ENCODE results near the gene EDDM3A. TPM values are rescaled to one million over a fixed set of nuclear protein-coding genes. Genes with fewer than 3 reads are reported as not detected.
A peak's percentile ranks its signal among the peaks of the same experiment; 100 is the strongest.

The EDDM3A gene
- total RNA-seq, 4 donors from 2014 or later, result not detected

DNA sequence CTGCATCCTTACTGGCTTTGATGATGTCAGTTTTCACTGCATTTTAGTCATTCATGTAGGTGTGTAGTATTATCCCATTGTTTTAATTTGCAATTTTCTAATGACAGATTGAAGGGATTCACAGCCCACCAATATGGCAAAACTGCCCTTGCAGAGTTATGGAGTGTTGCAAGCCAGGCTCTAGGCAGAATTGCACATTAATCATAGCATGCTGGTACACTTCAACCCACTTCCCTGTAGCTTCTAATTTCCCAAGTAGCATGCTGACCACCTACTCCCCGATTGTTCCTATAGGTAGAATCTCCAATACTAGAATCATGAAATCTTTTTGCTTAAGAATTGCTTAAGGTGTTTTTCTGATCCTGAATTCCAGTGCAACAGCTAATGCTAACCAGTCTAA lies 30.2 kb downstream of the EDDM3A start:
- TF ChIP-seq, protein P1, sequence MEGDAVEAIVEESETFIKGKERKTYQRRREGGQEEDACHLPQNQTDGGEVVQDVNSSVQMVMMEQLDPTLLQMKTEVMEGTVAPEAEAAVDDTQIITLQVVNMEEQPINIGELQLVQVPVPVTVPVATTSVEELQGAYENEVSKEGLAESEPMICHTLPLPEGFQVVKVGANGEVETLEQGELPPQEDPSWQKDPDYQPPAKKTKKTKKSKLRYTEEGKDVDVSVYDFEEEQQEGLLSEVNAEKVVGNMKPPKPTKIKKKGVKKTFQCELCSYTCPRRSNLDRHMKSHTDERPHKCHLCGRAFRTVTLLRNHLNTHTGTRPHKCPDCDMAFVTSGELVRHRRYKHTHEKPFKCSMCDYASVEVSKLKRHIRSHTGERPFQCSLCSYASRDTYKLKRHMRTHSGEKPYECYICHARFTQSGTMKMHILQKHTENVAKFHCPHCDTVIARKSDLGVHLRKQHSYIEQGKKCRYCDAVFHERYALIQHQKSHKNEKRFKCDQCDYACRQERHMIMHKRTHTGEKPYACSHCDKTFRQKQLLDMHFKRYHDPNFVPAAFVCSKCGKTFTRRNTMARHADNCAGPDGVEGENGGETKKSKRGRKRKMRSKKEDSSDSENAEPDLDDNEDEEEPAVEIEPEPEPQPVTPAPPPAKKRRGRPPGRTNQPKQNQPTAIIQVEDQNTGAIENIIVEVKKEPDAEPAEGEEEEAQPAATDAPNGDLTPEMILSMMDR (IDR thresholded peaks at IDR 0.05), result no peak
- Histone ChIP-seq H3K4me3 (no peak overlapping the region), H3K36me3 (no peaks in the 10 kb centered on the region), H3K27me3 (no peaks in the 10 kb centered on the region), H3K27ac (no peak overlapping the region), H3K9me3 (no peaks in the 10 kb centered on the region), H3K4me1 (no peaks in the 10 kb centered on the region)
- 81 to 91% methylated on average over 1 of the region's 1 CpG for WGBS, 2 donors
- DNase-seq (ENCODE audit: low spot score in 2 of 2), result no peak

DNA sequence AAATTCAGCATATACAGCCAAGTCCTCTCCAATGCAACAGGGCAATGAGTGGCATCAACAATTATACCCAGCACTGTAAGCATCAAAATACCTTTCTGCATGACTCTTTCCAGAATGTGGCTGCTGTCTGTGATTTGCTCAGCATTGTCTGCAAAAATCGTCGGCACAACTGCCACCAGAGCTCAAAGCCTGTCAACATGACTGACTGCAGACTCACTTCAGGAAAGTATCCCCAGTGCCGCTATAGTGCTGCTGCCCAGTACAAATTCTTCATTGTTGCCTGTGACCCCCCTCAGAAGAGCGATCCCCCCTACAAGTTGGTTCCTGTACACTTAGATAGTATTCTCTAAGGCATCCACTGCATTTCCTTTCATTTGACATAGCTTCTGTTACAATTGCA lies 36.1 kb downstream of the EDDM3A start:
- peak overlapping the region in 3 of 4 donors; percentile 11 to 42 (median 24) for H3K4me3 ChIP-seq
- H3K27ac ChIP-seq, result peak overlapping the region in 3 of 4 donors; percentile 66 to 77 (median 72)
- no peaks in the 10 kb centered on the region for H3K27me3 ChIP-seq
- no peak for DNase-seq (ENCODE audit: low spot score in 2 of 2)
- H3K9me3 ChIP-seq, result no peaks in the 10 kb centered on the region
- 15 to 19% methylated on average over 4 of the region's 4 CpGs for WGBS, 2 donors
- H3K4me1 ChIP-seq, result peaks cover 0 to 9% (median 3%) of the 10 kb centered on the region in 4 donors
- TF ChIP-seq POLR2A (IDR thresholded peaks at IDR 0.05) (no peak), EP300 (IDR thresholded peaks at IDR 0.05) (no peak)
- TF ChIP-seq, protein P1 (IDR thresholded peaks at IDR 0.05), result no peak
- no peaks in the 10 kb centered on the region for H3K36me3 ChIP-seq

DNA sequence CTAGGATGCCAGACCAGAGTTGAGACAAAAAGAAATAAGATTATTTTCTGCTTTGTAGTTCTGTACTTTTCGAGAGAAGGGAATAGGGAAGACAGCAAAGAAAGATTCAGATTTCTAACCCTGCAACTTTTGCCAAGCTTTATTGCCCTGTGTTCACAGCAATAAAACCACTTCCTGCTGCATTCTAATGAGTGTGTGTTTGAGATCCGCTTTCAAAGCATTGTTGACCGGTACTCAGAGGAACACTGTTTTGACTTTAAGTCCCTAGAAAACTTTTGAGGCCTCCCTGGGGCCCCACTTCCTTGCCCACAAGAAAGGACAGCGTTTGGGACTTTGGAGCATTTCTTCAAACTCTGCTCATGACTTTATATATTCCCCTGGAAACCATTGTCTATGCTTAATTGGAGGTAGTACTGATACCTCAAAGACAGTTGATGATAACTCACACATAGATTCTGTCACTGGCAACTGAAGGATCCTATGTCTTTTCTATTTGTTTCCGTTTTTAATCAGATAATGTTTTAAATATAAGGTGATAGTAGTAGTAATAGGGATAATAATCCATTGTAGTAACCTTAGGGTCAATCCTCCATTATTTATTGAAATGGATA lies 36.7 kb downstream of the EDDM3A start:
- 12 to 15% methylated on average over 5 of the region's 5 CpGs for WGBS, 2 donors
- Histone ChIP-seq H3K27ac (peak overlapping the region in 3 of 4 donors; percentile 66 to 77 (median 72)), H3K36me3 (no peaks in the 10 kb centered on the region), H3K4me3 (peak overlapping the region in 3 of 4 donors; percentile 11 to 42 (median 24)), H3K27me3 (no peaks in the 10 kb centered on the region), H3K9me3 (no peaks in the 10 kb centered on the region), H3K4me1 (peaks cover 0 to 9% (median 3%) of the 10 kb centered on the region in 4 donors)
- no peak for DNase-seq (ENCODE audit: low spot score in 2 of 2)
- TF ChIP-seq, protein P1 (IDR thresholded peaks at IDR 0.05), result no peak
- peak in 1 of 2 donors; percentile 40 for TF ChIP-seq EP300 (IDR thresholded peaks at IDR 0.05)

DNA sequence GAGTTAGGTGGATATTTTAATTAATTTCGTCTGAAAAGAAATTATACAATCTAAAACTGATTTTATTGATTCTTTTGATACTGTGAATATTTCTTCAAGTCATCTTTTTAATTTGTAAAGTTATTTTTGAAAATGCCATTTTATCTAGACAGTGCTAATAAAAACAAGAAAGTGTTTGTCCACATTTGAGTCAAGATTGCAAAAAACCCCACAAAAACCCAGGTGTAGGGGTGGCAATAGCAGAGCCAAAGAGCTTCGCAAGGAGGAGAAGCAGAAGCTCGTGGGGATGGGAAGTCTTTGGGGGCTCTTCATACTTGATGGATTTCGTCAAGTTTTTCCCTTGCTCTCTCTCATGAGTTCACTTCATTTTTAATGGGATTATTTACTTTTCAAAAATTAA lies 41.3 kb downstream of the EDDM3A start:
- DNase-seq (ENCODE audit: low spot score in 2 of 2), result no peak
- H3K36me3 ChIP-seq, result no peaks in the 10 kb centered on the region
- H3K27ac ChIP-seq, result no peak overlapping the region
- H3K4me3 ChIP-seq, result no peak overlapping the region
- no peaks in the 10 kb centered on the region for H3K27me3 ChIP-seq
- TF ChIP-seq, protein P1 (IDR thresholded peaks at IDR 0.05), result no peak
- no peak for TF ChIP-seq EP300 (IDR thresholded peaks at IDR 0.05)
- no peak for TF ChIP-seq POLR2A (IDR thresholded peaks at IDR 0.05)
- no peaks in the 10 kb centered on the region for H3K9me3 ChIP-seq
- H3K4me1 ChIP-seq, result peaks cover 0 to 5% (median 1%) of the 10 kb centered on the region in 4 donors
- WGBS, 2 donors, result 49 to 58% methylated on average over 4 of the region's 4 CpGs

DNA sequence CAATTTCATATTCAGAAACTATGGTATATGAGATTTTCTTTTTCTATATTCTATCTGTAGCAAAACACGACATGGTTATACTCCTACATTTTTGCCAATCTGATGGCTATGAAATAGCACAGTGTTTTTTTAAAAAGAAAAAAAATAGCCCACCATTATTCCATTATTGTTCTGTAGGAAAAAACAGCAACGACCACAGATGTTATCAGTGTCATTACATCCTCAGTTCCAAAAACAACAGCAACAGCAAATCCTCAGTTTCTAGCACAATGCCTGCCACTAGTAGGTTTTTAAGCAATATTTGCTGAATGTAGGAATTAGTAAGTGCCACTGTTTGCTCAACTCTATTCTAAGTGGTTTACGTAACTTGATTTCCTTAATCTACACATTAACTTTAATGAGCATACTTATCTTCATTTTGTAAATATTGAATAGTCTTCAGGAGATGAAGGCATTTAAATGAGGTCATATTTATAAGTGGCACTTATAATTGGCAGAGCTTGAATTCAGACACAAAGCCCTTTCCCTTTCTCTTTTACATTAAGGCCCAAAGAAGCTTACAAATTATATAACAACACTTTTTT lies 43.6 kb downstream of the EDDM3A start:
- Histone ChIP-seq H3K36me3 (no peaks in the 10 kb centered on the region), H3K4me3 (no peak overlapping the region)
- WGBS, 2 donors, result 50 to 56% methylated on average over 3 of the region's 3 CpGs

More for the DNA sequence above, 43.6 kb downstream of the EDDM3A start:
- no peak overlapping the region for H3K27ac ChIP-seq
- no peaks in the 10 kb centered on the region for H3K27me3 ChIP-seq
- no peaks in the 10 kb centered on the region for H3K4me1 ChIP-seq
- no peaks in the 10 kb centered on the region for H3K9me3 ChIP-seq
- no peak for DNase-seq (ENCODE audit: low spot score in 2 of 2)
- TF ChIP-seq, protein P1 (IDR thresholded peaks at IDR 0.05), result no peak
- TF ChIP-seq POLR2A (IDR thresholded peaks at IDR 0.05) (no peak), EP300 (IDR thresholded peaks at IDR 0.05) (no peak)

Data from tibial nerve (tissue), 4 donors.